C4-2B (cell line): Measurements from ENCODE around the gene BMPR2.
"Not testable (repeated sequence)": the region's sequence is repeated elsewhere in the genome, so short reads cannot be mapped to it uniquely, and the experiment has no call there.

Source experiments
- ZFX ChIP-seq: fragments of 450-650 bp; IDR thresholded peaks from 2 replicates; pipeline ENCODE4 v1.6.1; 2017
- TF ChIP-seq, protein P1 (sequence below): fragments of 450-650 bp; conservative IDR thresholded peaks from 2 replicates; pipeline ENCODE4 v1.5.1; 2017; ENCODE audit warnings: mild to moderate bottlenecking

DNA sequence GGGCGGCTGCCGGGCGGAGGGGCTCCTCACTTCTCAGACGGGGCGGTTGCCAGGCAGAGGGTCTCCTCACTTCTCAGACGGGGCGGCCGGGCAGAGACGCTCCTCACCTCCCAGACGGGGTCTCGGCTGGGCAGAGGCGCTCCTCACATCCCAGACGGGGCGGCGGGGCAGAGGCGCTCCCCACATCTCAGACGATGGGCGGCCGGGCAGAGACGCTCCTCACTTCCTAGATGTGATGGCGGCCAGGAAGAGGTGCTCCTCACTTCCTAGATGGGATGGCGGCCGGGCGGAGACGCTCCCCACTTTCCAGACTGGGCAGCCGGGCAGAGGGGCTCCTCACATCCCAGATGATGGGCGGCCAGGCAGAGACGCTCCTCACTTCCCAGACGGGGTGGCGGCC lies 159.2 kb downstream of the BMPR2 start:
- TF ChIP-seq, protein P1, sequence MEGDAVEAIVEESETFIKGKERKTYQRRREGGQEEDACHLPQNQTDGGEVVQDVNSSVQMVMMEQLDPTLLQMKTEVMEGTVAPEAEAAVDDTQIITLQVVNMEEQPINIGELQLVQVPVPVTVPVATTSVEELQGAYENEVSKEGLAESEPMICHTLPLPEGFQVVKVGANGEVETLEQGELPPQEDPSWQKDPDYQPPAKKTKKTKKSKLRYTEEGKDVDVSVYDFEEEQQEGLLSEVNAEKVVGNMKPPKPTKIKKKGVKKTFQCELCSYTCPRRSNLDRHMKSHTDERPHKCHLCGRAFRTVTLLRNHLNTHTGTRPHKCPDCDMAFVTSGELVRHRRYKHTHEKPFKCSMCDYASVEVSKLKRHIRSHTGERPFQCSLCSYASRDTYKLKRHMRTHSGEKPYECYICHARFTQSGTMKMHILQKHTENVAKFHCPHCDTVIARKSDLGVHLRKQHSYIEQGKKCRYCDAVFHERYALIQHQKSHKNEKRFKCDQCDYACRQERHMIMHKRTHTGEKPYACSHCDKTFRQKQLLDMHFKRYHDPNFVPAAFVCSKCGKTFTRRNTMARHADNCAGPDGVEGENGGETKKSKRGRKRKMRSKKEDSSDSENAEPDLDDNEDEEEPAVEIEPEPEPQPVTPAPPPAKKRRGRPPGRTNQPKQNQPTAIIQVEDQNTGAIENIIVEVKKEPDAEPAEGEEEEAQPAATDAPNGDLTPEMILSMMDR: not testable (repeated sequence)
- TF ChIP-seq ZFX: not testable (repeated sequence)
